WTC11 (cell line): Measurements from ENCODE around the gene FGF22.

Experiments used
- CBFB ChIP-seq: sonication (generic); formaldehyde crosslinking; IDR thresholded peaks from 2 replicates; pipeline ENCODE4 v1.8.1; 2022; ENCODE audit warnings: mild to moderate bottlenecking, low read depth, missing genetic modification reagents
- CTCF ChIP-seq: fragments of 200-600 bp; IDR thresholded peaks from 2 replicates; pipeline ENCODE4 v1.8.0; 2022; ENCODE audit warnings: antibody characterized with exemption
- MXD4 ChIP-seq: fragments of 250-450 bp; sonication (Bioruptor Pico); IDR thresholded peaks from 2 replicates; pipeline ENCODE4 v1.8.0; 2021; ENCODE audit warnings: mild to moderate bottlenecking, moderate library complexity, borderline replicate concordance
- NR3C1 ChIP-seq: sonication (generic); formaldehyde crosslinking; conservative IDR thresholded peaks from 2 replicates; pipeline ENCODE4 v1.8.1; 2023; ENCODE audit warnings: low read depth, mild to moderate bottlenecking, missing genetic modification reagents
- ZBTB21 ChIP-seq: sonication (generic); formaldehyde crosslinking; IDR thresholded peaks from 2 replicates; pipeline ENCODE4 v1.8.1; 2023; ENCODE audit warnings: mild to moderate bottlenecking, missing genetic modification reagents, borderline replicate concordance
- TF ChIP-seq, protein P1 (sequence below): sonication (generic); formaldehyde crosslinking; conservative IDR thresholded peaks from 2 replicates; pipeline ENCODE4 v1.8.1; 2022; ENCODE audit warnings: mild to moderate bottlenecking, missing genetic modification reagents
- TF ChIP-seq, protein P2 (sequence below): fragments of 250-450 bp; sonication (Bioruptor Pico); conservative IDR thresholded peaks from 2 replicates; pipeline ENCODE4 v1.9.0; 2021; ENCODE audit warnings: mild to moderate bottlenecking
- TF ChIP-seq, protein P3 (sequence below): sonication (generic); formaldehyde crosslinking; IDR thresholded peaks from 2 replicates; pipeline ENCODE4 v1.8.1; 2023; ENCODE audit warnings: mild to moderate bottlenecking, moderate library complexity, missing genetic modification reagents

DNA sequence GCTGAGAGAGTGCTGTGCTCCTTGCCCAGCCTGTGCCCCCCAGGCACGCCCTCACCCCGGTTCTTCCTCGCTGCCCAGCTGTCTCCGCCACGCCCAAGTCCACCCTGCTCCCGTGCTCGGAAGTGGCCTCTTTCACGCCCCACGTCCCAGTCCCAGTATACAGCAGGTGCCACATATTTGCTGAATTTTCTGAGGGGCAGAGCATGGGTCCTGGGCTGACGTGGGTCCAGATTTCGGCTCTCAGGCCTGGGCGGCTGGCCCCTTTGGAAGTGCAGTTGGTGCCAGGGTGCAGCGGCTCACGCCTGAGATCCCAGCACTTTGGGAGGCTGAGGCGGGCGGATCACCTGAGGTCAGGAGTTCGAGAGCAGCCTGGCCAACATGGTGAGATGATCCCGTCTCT, 46.6 kb upstream of the FGF22 start:
- no peak for TF ChIP-seq CTCF
- TF ChIP-seq, protein P1, sequence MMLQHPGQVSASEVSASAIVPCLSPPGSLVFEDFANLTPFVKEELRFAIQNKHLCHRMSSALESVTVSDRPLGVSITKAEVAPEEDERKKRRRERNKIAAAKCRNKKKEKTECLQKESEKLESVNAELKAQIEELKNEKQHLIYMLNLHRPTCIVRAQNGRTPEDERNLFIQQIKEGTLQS (CRISPR knock-in tag), result no peak
- no peak for TF ChIP-seq NR3C1 (CRISPR knock-in tag)
- TF ChIP-seq, protein P2, sequence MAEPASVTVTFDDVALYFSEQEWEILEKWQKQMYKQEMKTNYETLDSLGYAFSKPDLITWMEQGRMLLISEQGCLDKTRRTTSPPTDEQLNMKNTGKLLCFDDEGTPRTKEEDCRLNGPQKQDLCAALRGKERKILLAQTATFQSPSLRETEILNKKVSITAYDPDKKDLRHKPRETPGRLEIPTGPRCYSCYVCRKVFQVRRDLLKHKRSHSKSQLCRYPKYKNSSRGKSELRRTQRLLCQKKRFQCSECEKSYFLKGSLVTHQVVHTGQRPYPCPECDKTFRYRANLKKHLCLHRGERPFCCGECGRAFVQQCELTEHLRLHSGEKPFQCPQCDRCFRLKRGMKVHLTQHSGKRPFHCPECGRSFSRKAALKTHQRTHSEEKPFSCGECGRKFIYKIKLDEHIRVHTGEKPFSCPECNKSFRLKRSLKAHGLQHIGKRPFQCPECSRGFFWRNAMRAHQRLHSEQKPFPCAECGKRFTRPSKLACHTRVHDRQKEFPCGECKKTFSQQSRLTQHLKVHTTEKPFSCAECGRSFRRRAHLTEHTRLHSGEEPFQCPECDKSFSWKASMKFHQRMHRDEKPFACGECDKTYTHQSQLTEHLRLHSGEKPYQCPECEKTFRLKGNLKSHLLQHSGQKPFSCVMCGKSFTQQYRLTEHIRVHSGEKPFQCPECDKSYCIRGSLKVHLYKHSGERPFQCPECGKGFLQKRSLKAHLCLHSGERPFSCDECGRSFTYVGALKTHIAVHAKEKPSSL (CRISPR knock-in tag), result no peak
- TF ChIP-seq, protein P3, sequence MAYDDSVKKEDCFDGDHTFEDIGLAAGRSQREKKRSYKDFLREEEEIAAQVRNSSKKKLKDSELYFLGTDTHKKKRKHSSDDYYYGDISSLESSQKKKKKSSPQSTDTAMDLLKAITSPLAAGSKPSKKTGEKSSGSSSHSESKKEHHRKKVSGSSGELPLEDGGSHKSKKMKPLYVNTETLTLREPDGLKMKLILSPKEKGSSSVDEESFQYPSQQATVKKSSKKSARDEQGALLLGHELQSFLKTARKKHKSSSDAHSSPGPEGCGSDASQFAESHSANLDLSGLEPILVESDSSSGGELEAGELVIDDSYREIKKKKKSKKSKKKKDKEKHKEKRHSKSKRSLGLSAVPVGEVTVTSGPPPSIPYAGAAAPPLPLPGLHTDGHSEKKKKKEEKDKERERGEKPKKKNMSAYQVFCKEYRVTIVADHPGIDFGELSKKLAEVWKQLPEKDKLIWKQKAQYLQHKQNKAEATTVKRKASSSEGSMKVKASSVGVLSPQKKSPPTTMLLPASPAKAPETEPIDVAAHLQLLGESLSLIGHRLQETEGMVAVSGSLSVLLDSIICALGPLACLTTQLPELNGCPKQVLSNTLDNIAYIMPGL, result no peak
- TF ChIP-seq ZBTB21 (CRISPR knock-in tag), result no peak
- TF ChIP-seq CBFB (CRISPR knock-in tag), result no peak
- TF ChIP-seq MXD4 (CRISPR knock-in tag), result no peak
